Choroid plexus epithelial cell (primary cell): ENCODE measurements around the gene TCHP.

Source experiments
- DNase-seq: peaks from one replicate; pipeline ENCODE4 v3.0.0-alpha.2; 2010; ENCODE audit warnings: low read depth
- H3K4me3 ChIP-seq: 2 replicates; pipeline ENCODE4 v1.5.1; 2011; ENCODE audit warnings: low read depth, mild to moderate bottlenecking, control low read depth, low read length, moderate library complexity
- CTCF ChIP-seq: conservative IDR thresholded peaks from 2 replicates; pipeline ENCODE4 v1.5.1; 2011; ENCODE audit warnings: low read depth, mild to moderate bottlenecking, control low read depth, inconsistent platforms, low read length, moderate library complexity

Gene TCHP

GRCh38 chr12:109963330-109963729 is 63.3 kb downstream of the TCHP start:
- no peak for DNase-seq
- H3K4me3 ChIP-seq = no peak overlapping the region
- no peak for TF ChIP-seq CTCF

GRCh38 chr12:109963743-109964429 is 63.8 kb downstream of the TCHP start:
- TF ChIP-seq CTCF = no peak
- DNase-seq = peak; percentile 80
- no peak overlapping the region for H3K4me3 ChIP-seq

GRCh38 chr12:109966546-109966945 is 66.5 kb downstream of the TCHP start:
- no peak for DNase-seq
- TF ChIP-seq CTCF = no peak
- H3K4me3 ChIP-seq = no peak overlapping the region

- H3K4me3 ChIP-seq = no peak overlapping the region
- TF ChIP-seq CTCF = no peak
- DNase-seq = peak; percentile 49
Measured at GRCh38 chr12:109967383-109968031, 67.4 kb downstream of the TCHP start.
